SK-MEL-5 (cell line): ENCODE results near the gene TSSK6. TPM values are rescaled to one million over a fixed set of nuclear protein-coding genes. Genes with fewer than 3 reads are reported as not detected.

Source experiments
- total RNA-seq: library from RNA; depleted of rRNA; stranded (reverse); fragments of >200 nt; shearing (Covaris generic); gene quantifications from 2 replicates; pipeline ENCODE4 v1.2.3, GENCODE V29; 2014; rRNA removed

Gene TSSK6
- total RNA-seq, 1 experiment from 2014 or later = 1.7 TPM

Other genes starting within 250 kb of the TSSK6 start
- gene TM6SF2, start 242.2 kb downstream of the TSSK6 start, total RNA-seq = 0.24 TPM in 1 of 2 replicates, not detected in the other
- gene SUGP1, start 195.0 kb downstream of the TSSK6 start, total RNA-seq = 20.1 and 23.1 TPM in 2 replicates
- 17.4 and 20.7 TPM in 2 replicates for gene MAU2, start 194.7 kb downstream of the TSSK6 start, total RNA-seq
- gene GATAD2A, start 109.9 kb downstream of the TSSK6 start, total RNA-seq = 37.1 and 39.0 TPM in 2 replicates
- 154 and 157 TPM in 2 replicates for gene NDUFA13, start 677 bp upstream of the TSSK6 start, total RNA-seq
- 0.08 and 0.32 TPM in 2 replicates for gene YJEFN3, start 13.4 kb upstream of the TSSK6 start, total RNA-seq
- not detected in 2 replicates for gene CILP2, start 22.7 kb upstream of the TSSK6 start, total RNA-seq
- 0.34 and 0.96 TPM in 2 replicates for gene PBX4, start 103.1 kb upstream of the TSSK6 start, total RNA-seq
- gene LPAR2, start 112.7 kb upstream of the TSSK6 start, total RNA-seq = 2.5 and 3.0 TPM in 2 replicates
- gene GMIP, start 128.1 kb upstream of the TSSK6 start, total RNA-seq = 1.7 and 4.3 TPM in 2 replicates
- gene ATP13A1, start 148.1 kb upstream of the TSSK6 start, total RNA-seq = 21.9 and 30.5 TPM in 2 replicates
- gene ZNF101, start 153.3 kb upstream of the TSSK6 start, total RNA-seq = 4.5 and 8.9 TPM in 2 replicates
- gene ZNF14, start 217.6 kb upstream of the TSSK6 start, total RNA-seq = 4.5 and 5.3 TPM in 2 replicates